Panc1 (cell line): ENCODE data around the gene EPHB2. TPM values are rescaled to one million over a fixed set of nuclear protein-coding genes. Genes with fewer than 3 reads are reported as not detected.

Experiments
- ATAC-seq: fragments of 200-7000 bp; cut with Tn5 transposase; 2 replicates; pipeline ENCODE4 v1.9.1; 2020; ENCODE audit warnings: mild to moderate bottlenecking, moderate library complexity
- BruUV-seq: library from RNA; stranded (reverse); fragments of 400-500 nt; replicated peaks from 2 replicates; lab custom pipeline; 2021; lab: Mats Ljungman, UMichigan
- CTCF ChIA-PET: fragments of 300-600 bp; sonication (Branson Sonifier 250); formaldehyde crosslinking; loops from one replicate; lab custom pipeline; 2022; ENCODE audit warnings: antibody characterized with exemption; lab: Charles Lee
- POLR2A ChIA-PET: fragments of 300-600 bp; sonication (Branson Sonifier 250); formaldehyde crosslinking; loops from one replicate; lab custom pipeline; 2022; ENCODE audit warnings: antibody characterized with exemption; lab: Charles Lee
- DNase-seq: peaks from one replicate; pipeline ENCODE4 v3.0.0-alpha.2; 2010; ENCODE audit warnings: low read depth, low spot score
- H3K27ac ChIP-seq: 2 replicates; pipeline ENCODE4 v1.5.1; 2011; ENCODE audit warnings: mild to moderate bottlenecking, low read length, inconsistent platforms
- H3K27me3 ChIP-seq: fragments of 200-500 bp; sonication (Bioruptor generic); 2 replicates; pipeline ENCODE4 v1.6.0; 2014; ENCODE audit warnings: low read length, inconsistent platforms; ENCODE audit not compliant: control insufficient read depth, insufficient read depth
- H3K36me3 ChIP-seq: fragments of 200-500 bp; sonication (Bioruptor generic); 2 replicates; pipeline ENCODE4 v1.5.1; 2014; ENCODE audit warnings: inconsistent platforms, mild to moderate bottlenecking, low read length, moderate library complexity; ENCODE audit not compliant: control insufficient read depth, insufficient read depth
- H3K4me1 ChIP-seq: 2 replicates; pipeline ENCODE4 v1.5.1; 2011; ENCODE audit warnings: inconsistent platforms, mild to moderate bottlenecking, low read length, moderate library complexity; ENCODE audit not compliant: control insufficient read depth, insufficient read depth
- H3K4me3 ChIP-seq, 2 experiments: 2 replicates each; pipeline ENCODE4 v1.5.1; 2011 to 2012; ENCODE audit warnings: low read depth in 2 of 2, low read length in 2 of 2, mild to moderate bottlenecking in 2 of 2, inconsistent platforms in 1 of 2, moderate library complexity in 1 of 2
- H3K9me3 ChIP-seq: fragments of 200-500 bp; sonication (Bioruptor generic); 2 replicates; pipeline ENCODE4 v1.5.1; 2014; ENCODE audit warnings: low read depth, mild to moderate bottlenecking, inconsistent platforms, low read length, moderate library complexity; ENCODE audit not compliant: control insufficient read depth, insufficient read depth
- CTCF ChIP-seq: fragments of 450-650 bp; IDR thresholded peaks from 2 replicates; pipeline ENCODE4 v1.5.1; 2017; ENCODE audit warnings: mild to moderate bottlenecking
- POLR2AphosphoS5 ChIP-seq: IDR thresholded peaks from 2 replicates; pipeline ENCODE4 v1.6.1; 2012; ENCODE audit warnings: mild to moderate bottlenecking, low read depth, low read length, moderate library complexity
- REST ChIP-seq, 2 experiments: IDR thresholded peaks; 2 replicates each; pipeline ENCODE4 v1.6.1; 2011 to 2012; ENCODE audit warnings: low read depth in 2 of 2, control low read depth in 1 of 2, low read length in 1 of 2, mild to moderate bottlenecking in 1 of 2, moderate library complexity in 1 of 2; ENCODE audit not compliant: insufficient read depth in 1 of 2
- SIN3A ChIP-seq: IDR thresholded peaks from 2 replicates; pipeline ENCODE4 v1.6.1; 2012; ENCODE audit warnings: low read depth, mild to moderate bottlenecking, low read length, moderate library complexity, borderline replicate concordance; ENCODE audit not compliant: insufficient read depth
- TCF7L2 ChIP-seq: IDR thresholded peaks from 2 replicates; pipeline ENCODE4 v1.6.1; 2011; ENCODE audit warnings: mild to moderate bottlenecking, low read depth, low read length, inconsistent platforms
- in situ Hi-C: cut with HindIII; loops from 2 replicates; pipeline ENCODE4 v1.10.0; 2016; ENCODE audit warnings: low sequenced_read_pairs, low pct_unique_long_range_greater_than_20kb
- intact Hi-C: fragments of 100-400 bp; cut with micrococcal nuclease; formaldehyde crosslinking; loops from one replicate; pipeline ENCODE4 v1.10.0; 2022; ENCODE audit not compliant: unreplicated experiment
- total RNA-seq: library from RNA; stranded (reverse); gene quantifications from one replicate; pipeline ENCODE4 v1.2.1, GENCODE V29; 2021; ENCODE audit not compliant: unreplicated experiment

Gene EPHB2
- total RNA-seq, 1 experiment from 2014 or later = 29.0 TPM

- no peak overlapping the region for H3K27ac ChIP-seq
- no peak overlapping the region for H3K4me3 ChIP-seq
- TF ChIP-seq REST (IDR thresholded peaks at IDR 0.05; ENCODE audit: insufficient read depth in 1 of 2, low read depth in 2 of 2, low read length in 1 of 2) (no peak), SIN3A (no peak), CTCF (no peak), TCF7L2 (no peak), POLR2AphosphoS5 (no peak)
- in situ Hi-C loops = no loop called here
- H3K36me3 ChIP-seq = no peaks in the 10 kb centered on the region
- no peaks in the 10 kb centered on the region for H3K9me3 ChIP-seq
- no peak for ATAC-seq
- H3K4me1 ChIP-seq = no peaks in the 10 kb centered on the region
- ChIA-PET CTCF (no interaction called here), POLR2A (no interaction called here)
- no TSS peak for BruUV-seq
- intact Hi-C loops = no loop called here
- DNase-seq = no peak
- no peaks in the 10 kb centered on the region for H3K27me3 ChIP-seq
These were observed 145.3 kb downstream of the EPHB2 start for GRCh38 chr1:22855668-22856606.

GRCh38 chr1:22857661-22858060, 147.0 kb downstream of the EPHB2 start:
- POLR2A ChIA-PET = no interaction called here
- BruUV-seq = no TSS peak
- no peaks in the 10 kb centered on the region for H3K9me3 ChIP-seq
- TF ChIP-seq CTCF (no peak), POLR2AphosphoS5 (no peak), REST (IDR thresholded peaks at IDR 0.05; ENCODE audit: insufficient read depth in 1 of 2, low read depth in 2 of 2, low read length in 1 of 2) (no peak), TCF7L2 (no peak), SIN3A (no peak)
- ATAC-seq = no peak
- H3K27ac ChIP-seq = no peak overlapping the region
- intact Hi-C loops (no loop called here), in situ Hi-C loops (no loop called here)
- no peak overlapping the region for H3K4me3 ChIP-seq
- no peaks in the 10 kb centered on the region for H3K4me1 ChIP-seq
- no peaks in the 10 kb centered on the region for H3K36me3 ChIP-seq
- CTCF ChIA-PET = no interaction called here
- DNase-seq = no peak
- no peaks in the 10 kb centered on the region for H3K27me3 ChIP-seq
